HepG2 (cell line): Measurements from ENCODE around the gene ZNF207. TPM values are rescaled to one million over a fixed set of nuclear protein-coding genes. Genes with fewer than 3 reads are reported as not detected.
A peak's percentile ranks its signal among the peaks of the same experiment; 100 is the strongest.

Experiments used
- ATAD3A ChIP-seq: sonication (generic); formaldehyde crosslinking; IDR thresholded peaks from 2 replicates; pipeline ENCODE4 v1.4.0; 2020; ENCODE audit warnings: missing genetic modification reagents
- ETV6 ChIP-seq: sonication (generic); formaldehyde crosslinking; conservative IDR thresholded peaks from 2 replicates; pipeline ENCODE4 v1.4.0; 2020; ENCODE audit warnings: missing genetic modification reagents
- FOXK1 ChIP-seq: sonication (generic); formaldehyde crosslinking; IDR thresholded peaks from 2 replicates; pipeline ENCODE4 v1.4.0; 2020; ENCODE audit warnings: low read depth, missing genetic modification reagents, borderline replicate concordance
- HMG20A ChIP-seq: IDR thresholded peaks from 2 replicates; pipeline ENCODE4 v1.6.1; 2016; ENCODE audit warnings: borderline replicate concordance
- IRF9 ChIP-seq: sonication (generic); formaldehyde crosslinking; IDR thresholded peaks from 2 replicates; pipeline ENCODE4 v1.8.0; 2022; ENCODE audit warnings: missing genetic modification reagents, mild to moderate bottlenecking, borderline replicate concordance
- KDM3A ChIP-seq: IDR thresholded peaks from 2 replicates; pipeline ENCODE4 v1.6.1; 2018; ENCODE audit warnings: low read depth, missing compliant biosample characterization
- MYC ChIP-seq: sonication (generic); formaldehyde crosslinking; IDR thresholded peaks from 2 replicates; pipeline ENCODE4 v1.9.0; 2021; ENCODE audit warnings: missing genetic modification reagents, borderline replicate concordance
- PCBP1 ChIP-seq: fragments of 200-400 bp; formaldehyde crosslinking; IDR thresholded peaks from 2 replicates; pipeline ENCODE4 v1.6.1; 2017; ENCODE audit warnings: mild to moderate bottlenecking, low read depth, low read length, borderline replicate concordance
- SP2 ChIP-seq: sonication (generic); formaldehyde crosslinking; IDR thresholded peaks from 2 replicates; pipeline ENCODE4 v1.5.1; 2020; ENCODE audit warnings: mild to moderate bottlenecking, missing genetic modification reagents
- TBX2 ChIP-seq: sonication (generic); formaldehyde crosslinking; IDR thresholded peaks from 2 replicates; pipeline ENCODE4 v1.5.0; 2020; ENCODE audit warnings: missing genetic modification reagents, mild to moderate bottlenecking, borderline replicate concordance
- ZNF160 ChIP-seq: sonication (generic); formaldehyde crosslinking; IDR thresholded peaks from 2 replicates; pipeline ENCODE4 v1.8.0; 2022; ENCODE audit warnings: mild to moderate bottlenecking, inconsistent platforms, missing genetic modification reagents
- ZNF225 ChIP-seq: sonication (generic); formaldehyde crosslinking; IDR thresholded peaks from 2 replicates; pipeline ENCODE4 v1.4.0; 2020; ENCODE audit warnings: mild to moderate bottlenecking, missing genetic modification reagents
- ZNF30 ChIP-seq: sonication (generic); formaldehyde crosslinking; IDR thresholded peaks from 2 replicates; pipeline ENCODE4 v1.5.0; 2020; ENCODE audit warnings: mild to moderate bottlenecking, missing genetic modification reagents
- ZNF879 ChIP-seq: sonication (generic); formaldehyde crosslinking; IDR thresholded peaks from 2 replicates; pipeline ENCODE4 v1.8.1; 2023; ENCODE audit warnings: missing genetic modification reagents
- polyA plus RNA-seq, 8 experiments: library from polyadenylated mRNA; depleted of rRNA in 3 of 8; stranded (reverse) in 7 of 8; unstranded in 1 of 8; fragments of >200 nt; fragmentation: Illumina TruSeq in 4 of 8; extraction: Trizol in 4 of 8; gene quantifications; 2 replicates each; pipeline versions ENCODE4 v1.2.1 to v1.2.3, GENCODE V29; 2011 to 2016; ENCODE audit warnings: low read depth in 4 of 8, missing spikeins in 1 of 8, mixed read lengths in 1 of 8; ENCODE audit not compliant: insufficient read depth in 1 of 8
- total RNA-seq, 5 experiments: library from RNA; depleted of rRNA; stranded (reverse); fragments of >200 nt; fragmentation: Illumina TruSeq; extraction: Trizol; gene quantifications; 2 replicates each; pipeline ENCODE4 v1.2.3, GENCODE V29; 2016; ENCODE audit warnings: low read depth in 1 of 5
- TF ChIP-seq, protein P1 (sequence below): sonication (generic); formaldehyde crosslinking; IDR thresholded peaks from 2 replicates; pipeline ENCODE4 v1.4.0; 2020; ENCODE audit warnings: missing genetic modification reagents, borderline replicate concordance
- TF ChIP-seq, protein P2 (sequence below): sonication (generic); formaldehyde crosslinking; IDR thresholded peaks from 2 replicates; pipeline ENCODE4 v1.4.0; 2020; ENCODE audit warnings: missing genetic modification reagents, mild to moderate bottlenecking, borderline replicate concordance
- TF ChIP-seq, protein P3 (sequence below): IDR thresholded peaks from 2 replicates; pipeline ENCODE4 v1.6.1; 2016; ENCODE audit warnings: missing genetic modification reagents, missing compliant biosample characterization
- TF ChIP-seq, protein P4 (sequence below): sonication (generic); formaldehyde crosslinking; IDR thresholded peaks from 2 replicates; pipeline ENCODE4 v1.5.1; 2020; ENCODE audit warnings: missing genetic modification reagents, mild to moderate bottlenecking, borderline replicate concordance
- TF ChIP-seq, protein P5 (sequence below): IDR thresholded peaks from 2 replicates; pipeline ENCODE4 v1.6.1; 2016; ENCODE audit warnings: mild to moderate bottlenecking

The ZNF207 gene
- total and polyA plus RNA-seq, 2 of the 13 experiments (the other 11 are each of a cell fraction or from before 2014, with no cell fraction given) = 150 to 164 TPM

- TF ChIP-seq, protein P1, sequence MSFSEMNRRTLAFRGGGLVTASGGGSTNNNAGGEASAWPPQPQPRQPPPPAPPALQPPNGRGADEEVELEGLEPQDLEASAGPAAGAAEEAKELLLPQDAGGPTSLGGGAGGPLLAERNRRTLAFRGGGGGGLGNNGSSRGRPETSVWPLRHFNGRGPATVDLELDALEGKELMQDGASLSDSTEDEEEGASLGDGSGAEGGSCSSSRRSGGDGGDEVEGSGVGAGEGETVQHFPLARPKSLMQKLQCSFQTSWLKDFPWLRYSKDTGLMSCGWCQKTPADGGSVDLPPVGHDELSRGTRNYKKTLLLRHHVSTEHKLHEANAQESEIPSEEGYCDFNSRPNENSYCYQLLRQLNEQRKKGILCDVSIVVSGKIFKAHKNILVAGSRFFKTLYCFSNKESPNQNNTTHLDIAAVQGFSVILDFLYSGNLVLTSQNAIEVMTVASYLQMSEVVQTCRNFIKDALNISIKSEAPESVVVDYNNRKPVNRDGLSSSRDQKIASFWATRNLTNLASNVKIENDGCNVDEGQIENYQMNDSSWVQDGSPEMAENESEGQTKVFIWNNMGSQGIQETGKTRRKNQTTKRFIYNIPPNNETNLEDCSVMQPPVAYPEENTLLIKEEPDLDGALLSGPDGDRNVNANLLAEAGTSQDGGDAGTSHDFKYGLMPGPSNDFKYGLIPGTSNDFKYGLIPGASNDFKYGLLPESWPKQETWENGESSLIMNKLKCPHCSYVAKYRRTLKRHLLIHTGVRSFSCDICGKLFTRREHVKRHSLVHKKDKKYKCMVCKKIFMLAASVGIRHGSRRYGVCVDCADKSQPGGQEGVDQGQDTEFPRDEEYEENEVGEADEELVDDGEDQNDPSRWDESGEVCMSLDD (CRISPR knock-in tag) = peak; percentile 26; the same call in 1 of the 2 replicates
- TF ChIP-seq, protein P2, sequence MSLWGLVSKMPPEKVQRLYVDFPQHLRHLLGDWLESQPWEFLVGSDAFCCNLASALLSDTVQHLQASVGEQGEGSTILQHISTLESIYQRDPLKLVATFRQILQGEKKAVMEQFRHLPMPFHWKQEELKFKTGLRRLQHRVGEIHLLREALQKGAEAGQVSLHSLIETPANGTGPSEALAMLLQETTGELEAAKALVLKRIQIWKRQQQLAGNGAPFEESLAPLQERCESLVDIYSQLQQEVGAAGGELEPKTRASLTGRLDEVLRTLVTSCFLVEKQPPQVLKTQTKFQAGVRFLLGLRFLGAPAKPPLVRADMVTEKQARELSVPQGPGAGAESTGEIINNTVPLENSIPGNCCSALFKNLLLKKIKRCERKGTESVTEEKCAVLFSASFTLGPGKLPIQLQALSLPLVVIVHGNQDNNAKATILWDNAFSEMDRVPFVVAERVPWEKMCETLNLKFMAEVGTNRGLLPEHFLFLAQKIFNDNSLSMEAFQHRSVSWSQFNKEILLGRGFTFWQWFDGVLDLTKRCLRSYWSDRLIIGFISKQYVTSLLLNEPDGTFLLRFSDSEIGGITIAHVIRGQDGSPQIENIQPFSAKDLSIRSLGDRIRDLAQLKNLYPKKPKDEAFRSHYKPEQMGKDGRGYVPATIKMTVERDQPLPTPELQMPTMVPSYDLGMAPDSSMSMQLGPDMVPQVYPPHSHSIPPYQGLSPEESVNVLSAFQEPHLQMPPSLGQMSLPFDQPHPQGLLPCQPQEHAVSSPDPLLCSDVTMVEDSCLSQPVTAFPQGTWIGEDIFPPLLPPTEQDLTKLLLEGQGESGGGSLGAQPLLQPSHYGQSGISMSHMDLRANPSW (CRISPR knock-in tag) = no peak
- TF ChIP-seq ZNF160 (CRISPR knock-in tag) (peak; percentile 86), ZNF30 (CRISPR knock-in tag) (no peak), SP2 (CRISPR knock-in tag) (peak; percentile 65), ETV6 (CRISPR knock-in tag) (peak; percentile 89), TBX2 (CRISPR knock-in tag) (peak; percentile 79), IRF9 (CRISPR knock-in tag) (peak; percentile 60; the same call in 1 of the 2 replicates), ZNF225 (CRISPR knock-in tag) (peak; percentile 71; the same call in 1 of the 2 replicates), KDM3A (CRISPR knock-in tag) (peak; percentile 97), FOXK1 (CRISPR knock-in tag) (peak; percentile 81; the same call in 1 of the 2 replicates), HMG20A (CRISPR knock-in tag) (no peak), ATAD3A (CRISPR knock-in tag) (0 out of 2 replicates have a peak, but pooled peaks have one; percentile 37), ZNF879 (CRISPR knock-in tag) (0 out of 2 replicates have a peak, but pooled peaks have one; percentile 10), MYC (CRISPR knock-in tag) (peak; percentile 94), PCBP1 (no peak)
- TF ChIP-seq, protein P3, sequence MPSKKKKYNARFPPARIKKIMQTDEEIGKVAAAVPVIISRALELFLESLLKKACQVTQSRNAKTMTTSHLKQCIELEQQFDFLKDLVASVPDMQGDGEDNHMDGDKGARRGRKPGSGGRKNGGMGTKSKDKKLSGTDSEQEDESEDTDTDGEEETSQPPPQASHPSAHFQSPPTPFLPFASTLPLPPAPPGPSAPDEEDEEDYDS (CRISPR knock-in tag) = peak; percentile 66
- TF ChIP-seq, protein P4, sequence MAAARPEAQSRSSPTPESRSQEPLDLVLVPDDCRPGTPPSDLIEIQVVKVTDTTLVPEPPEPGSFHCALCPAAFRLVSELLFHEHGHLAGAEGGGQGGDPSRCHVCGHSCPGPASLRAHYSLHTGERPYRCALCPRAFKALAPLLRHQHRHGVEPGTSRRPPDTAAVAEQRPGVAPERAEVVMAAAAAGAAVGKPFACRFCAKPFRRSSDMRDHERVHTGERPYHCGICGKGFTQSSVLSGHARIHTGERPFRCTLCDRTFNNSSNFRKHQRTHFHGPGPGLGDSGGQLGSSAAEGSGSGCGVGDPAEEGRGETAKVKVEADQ (CRISPR knock-in tag) = peak; percentile 84; the same call in 1 of the 2 replicates
- TF ChIP-seq, protein P5, sequence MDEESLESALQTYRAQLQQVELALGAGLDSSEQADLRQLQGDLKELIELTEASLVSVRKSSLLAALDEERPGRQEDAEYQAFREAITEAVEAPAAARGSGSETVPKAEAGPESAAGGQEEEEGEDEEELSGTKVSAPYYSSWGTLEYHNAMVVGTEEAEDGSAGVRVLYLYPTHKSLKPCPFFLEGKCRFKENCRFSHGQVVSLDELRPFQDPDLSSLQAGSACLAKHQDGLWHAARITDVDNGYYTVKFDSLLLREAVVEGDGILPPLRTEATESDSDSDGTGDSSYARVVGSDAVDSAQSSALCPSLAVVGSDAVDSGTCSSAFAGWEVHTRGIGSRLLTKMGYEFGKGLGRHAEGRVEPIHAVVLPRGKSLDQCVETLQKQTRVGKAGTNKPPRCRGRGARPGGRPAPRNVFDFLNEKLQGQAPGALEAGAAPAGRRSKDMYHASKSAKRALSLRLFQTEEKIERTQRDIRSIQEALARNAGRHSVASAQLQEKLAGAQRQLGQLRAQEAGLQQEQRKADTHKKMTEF (CRISPR knock-in tag) = peak; percentile 88
Measured at GRCh38 chr17:32341857-32342602, 7.9 kb upstream of the ZNF207 start, which contains the start of gene C17orf75 (continued).
